Thyroid gland (tissue), 4 donors: Measurements from ENCODE around the gene CIAO2B. TPM values are rescaled to one million over a fixed set of nuclear protein-coding genes. Genes with fewer than 3 reads are reported as not detected.

Experiments
- DNase-seq, 2 donors: peaks; one replicate each; pipeline ENCODE4 v3.0.0-alpha.2; 2019
- H3K27ac ChIP-seq, 3 donors: fragments of 200-600 bp; sonication (generic); 1 replicate in 2 of 3; 2 replicates in 1 of 3; pipeline ENCODE4 v1.5.1; 2016 to 2019; ENCODE audit warnings: mild to moderate bottlenecking in 1 of 3, moderate library complexity in 1 of 3
- H3K27me3 ChIP-seq: fragments of 200-600 bp; sonication (generic); one replicate; pipeline ENCODE4 v1.5.1; 2019
- H3K36me3 ChIP-seq, 2 donors: fragments of 200-600 bp; sonication (generic); one replicate each; pipeline ENCODE4 v1.5.1; 2016 to 2019
- H3K4me1 ChIP-seq, 2 donors: fragments of 200-600 bp; sonication (generic); one replicate each; pipeline ENCODE4 v1.5.1; 2017 to 2019
- H3K4me3 ChIP-seq, 3 donors: fragments of 200-600 bp; sonication (generic); replicated peaks in 1 of 3; 1 replicate in 2 of 3; 2 replicates in 1 of 3; pipeline ENCODE4 v1.5.1; 2016; ENCODE audit warnings: mild to moderate bottlenecking in 1 of 3
- H3K9me3 ChIP-seq: fragments of 200-600 bp; sonication (generic); one replicate; pipeline ENCODE4 v1.5.1; 2017
- POLR2A ChIP-seq, 2 donors: fragments of 450-650 bp; IDR thresholded peaks; one replicate each; pipeline ENCODE4 v1.6.1; 2017; ENCODE audit warnings: antibody characterized with exemption in 2 of 2, mild to moderate bottlenecking in 2 of 2, moderate library complexity in 1 of 2
- WGBS, 2 donors: methylation state at CpG; one replicate each; pipeline ENCODE4 v1.1.5; 2017; 5-methylcytosine and 5-hydroxymethylcytosine counted together
- intact Hi-C: fragments of 100-400 bp; cut with DNase I; formaldehyde crosslinking; loops from one replicate; pipeline ENCODE4 v1.15.1; 2023
- total RNA-seq, 4 donors: library from RNA; depleted of rRNA; stranded (reverse); fragments of >200 nt; gene quantifications; one replicate each; pipeline ENCODE4 v1.2.3, GENCODE V29; 2016
- TF ChIP-seq, protein P1 (sequence below), 6 experiments: fragments of 200-600 bp in 3 of 6; fragments of 450-650 bp in 3 of 6; sonication (generic) in 3 of 6; IDR thresholded peaks; one replicate each; pipeline ENCODE4 v1.5.1; 2016 to 2019; ENCODE audit warnings: antibody characterized with exemption in 6 of 6, mild to moderate bottlenecking in 2 of 6, inconsistent platforms in 1 of 6, moderate library complexity in 1 of 6

The CIAO2B gene
- total RNA-seq, result 100 to 1,000 TPM in 1 of 4 donors, 10 to 100 TPM in 3; 29.4 to 113 (median 48.3) TPM

DNA sequence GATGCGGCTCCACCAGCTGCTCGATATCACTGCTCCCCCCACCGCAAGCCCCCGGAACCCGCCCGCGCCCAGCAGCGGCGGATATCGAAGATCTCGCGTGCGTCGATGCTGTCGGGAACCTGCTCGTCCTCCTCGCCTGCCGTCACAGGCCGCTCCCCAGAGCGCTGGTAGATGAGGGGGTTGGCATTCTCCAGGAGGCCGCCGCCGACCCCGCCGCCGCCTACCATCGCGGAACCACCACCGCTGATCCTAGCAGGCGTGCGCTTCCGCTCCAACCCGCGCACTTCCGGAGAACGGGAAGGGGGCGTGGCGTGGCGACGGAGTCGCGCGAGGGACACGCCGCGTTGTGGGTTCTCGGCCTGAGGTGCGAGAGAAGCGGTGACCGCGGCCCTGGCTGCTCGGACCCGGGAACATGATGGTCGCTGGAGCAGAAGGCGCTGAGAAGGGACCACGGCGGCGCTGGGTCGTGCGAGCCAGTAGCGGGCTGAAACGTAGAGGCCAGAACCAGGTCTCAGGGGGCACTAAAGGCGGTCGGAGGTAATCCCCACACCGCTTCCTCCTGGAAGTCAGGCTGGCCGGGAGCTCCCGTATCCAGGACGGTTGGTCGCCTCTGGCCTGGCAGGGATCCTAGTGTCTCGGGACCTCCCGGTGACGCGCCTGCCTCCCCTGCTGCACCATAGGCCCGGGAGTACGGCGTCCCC, at the start of gene CIAO2B:
Gene CIAO2B (minus strand): TSS at position 265 of the 701 bp plus-strand sequence. CDS start 38 bp downstream, at position 227.
- intact Hi-C loops, result no loop called here
- 1% methylated on average over 13 to 15 of the region's 76 CpGs for WGBS, 2 donors

DNA sequence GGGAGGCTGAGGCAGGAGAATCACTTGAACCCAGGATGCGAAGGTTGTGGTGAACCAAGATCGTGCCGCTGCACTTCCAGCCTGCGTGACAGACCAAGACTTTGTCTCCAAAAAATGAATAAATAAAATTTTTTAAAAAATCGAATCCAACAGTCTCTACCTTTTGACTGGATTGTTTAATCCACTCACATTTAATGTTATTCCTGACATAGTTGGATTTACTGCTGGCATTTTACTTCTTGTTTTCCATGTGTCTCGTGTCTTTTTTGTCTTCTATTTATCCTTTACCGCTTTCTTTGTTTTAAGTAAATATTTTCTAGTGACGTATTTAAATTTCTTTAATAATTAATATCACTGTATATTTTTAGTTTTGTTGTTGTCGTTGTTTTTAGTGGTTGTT, 48.8 kb upstream of the CIAO2B start:
- no peaks in the 10 kb centered on the region for H3K27me3 ChIP-seq
- H3K36me3 ChIP-seq, result no peaks in the 10 kb centered on the region
- no peak overlapping the region for H3K27ac ChIP-seq
- DNase-seq, result no peak
- no peak overlapping the region for H3K4me3 ChIP-seq
- intact Hi-C loops, result no loop called here
- no peak for TF ChIP-seq POLR2A (IDR thresholded peaks at IDR 0.05)
- TF ChIP-seq, protein P1, sequence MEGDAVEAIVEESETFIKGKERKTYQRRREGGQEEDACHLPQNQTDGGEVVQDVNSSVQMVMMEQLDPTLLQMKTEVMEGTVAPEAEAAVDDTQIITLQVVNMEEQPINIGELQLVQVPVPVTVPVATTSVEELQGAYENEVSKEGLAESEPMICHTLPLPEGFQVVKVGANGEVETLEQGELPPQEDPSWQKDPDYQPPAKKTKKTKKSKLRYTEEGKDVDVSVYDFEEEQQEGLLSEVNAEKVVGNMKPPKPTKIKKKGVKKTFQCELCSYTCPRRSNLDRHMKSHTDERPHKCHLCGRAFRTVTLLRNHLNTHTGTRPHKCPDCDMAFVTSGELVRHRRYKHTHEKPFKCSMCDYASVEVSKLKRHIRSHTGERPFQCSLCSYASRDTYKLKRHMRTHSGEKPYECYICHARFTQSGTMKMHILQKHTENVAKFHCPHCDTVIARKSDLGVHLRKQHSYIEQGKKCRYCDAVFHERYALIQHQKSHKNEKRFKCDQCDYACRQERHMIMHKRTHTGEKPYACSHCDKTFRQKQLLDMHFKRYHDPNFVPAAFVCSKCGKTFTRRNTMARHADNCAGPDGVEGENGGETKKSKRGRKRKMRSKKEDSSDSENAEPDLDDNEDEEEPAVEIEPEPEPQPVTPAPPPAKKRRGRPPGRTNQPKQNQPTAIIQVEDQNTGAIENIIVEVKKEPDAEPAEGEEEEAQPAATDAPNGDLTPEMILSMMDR (IDR thresholded peaks at IDR 0.05), result no peak
- H3K9me3 ChIP-seq, result no peaks in the 10 kb centered on the region
- peaks cover 2 to 4% of the 10 kb centered on the region in 2 donors for H3K4me1 ChIP-seq
- WGBS, 2 donors, result 96 to 97% methylated on average over 9 of the region's 9 CpGs

More for the DNA sequence above, at the start of gene CIAO2B:
- TF ChIP-seq, protein P1 (IDR thresholded peaks at IDR 0.05), result no peak
- peak in 1 of 2 donors; percentile 82 for TF ChIP-seq POLR2A (IDR thresholded peaks at IDR 0.05)
- Histone ChIP-seq H3K36me3 (peaks cover 5 to 10% of the 10 kb centered on the region in 2 donors), H3K9me3 (no peaks in the 10 kb centered on the region), H3K27ac (peak within 1 kb of the TSS; percentile 88 to 94 (median 94)), H3K4me1 (peaks cover 21 to 25% of the 10 kb centered on the region in 2 donors), H3K4me3 (peak within 1 kb of the TSS; percentile 81 to 94 (median 93)), H3K27me3 (no peaks in the 10 kb centered on the region)
- DNase-seq, result peak; percentile 86 to 90

DNA sequence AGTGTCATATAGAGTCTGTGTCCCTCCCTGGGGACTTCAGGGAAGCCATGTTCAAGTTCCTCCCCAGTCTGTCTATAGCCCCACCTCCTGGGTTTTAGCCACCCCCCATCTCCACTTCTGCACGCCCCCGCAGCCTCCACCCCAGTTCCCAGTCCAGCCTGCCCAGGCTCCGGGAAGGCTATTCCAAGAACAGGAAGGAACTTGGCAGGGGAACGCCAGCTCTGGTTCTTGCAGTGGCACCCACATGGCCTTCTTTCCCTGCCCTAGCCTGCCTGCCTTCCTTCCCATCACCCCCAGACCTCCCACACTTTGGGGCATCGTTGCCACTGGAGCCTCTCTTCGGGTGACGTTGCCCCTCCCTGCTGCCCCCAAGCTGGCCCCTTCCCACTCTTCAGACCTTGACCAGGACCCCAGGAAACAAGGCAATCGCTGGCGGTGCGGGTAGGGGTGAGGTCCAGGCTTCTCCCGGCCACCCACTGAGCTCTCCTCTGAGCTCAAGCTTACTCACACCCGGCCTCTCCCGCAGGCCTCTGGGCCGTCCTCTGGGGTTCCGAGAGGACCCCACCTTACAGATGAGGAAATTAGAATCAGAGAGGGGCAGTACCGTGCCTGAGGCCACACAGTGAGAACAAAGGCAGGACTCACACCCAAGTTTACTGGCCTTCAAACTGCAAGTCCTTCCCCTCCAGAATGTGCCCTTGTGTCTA, 45.0 kb upstream of the CIAO2B start:
- Histone ChIP-seq H3K27ac (peak overlapping the region in 1 of 3 donors; percentile 30), H3K9me3 (no peaks in the 10 kb centered on the region), H3K27me3 (no peaks in the 10 kb centered on the region), H3K36me3 (no peaks in the 10 kb centered on the region), H3K4me1 (peaks cover 0 to 14% of the 10 kb centered on the region in 2 donors), H3K4me3 (no peak overlapping the region)
- TF ChIP-seq, protein P1 (IDR thresholded peaks at IDR 0.05), result no peak
- peak in 1 of 2 donors; percentile 19 for DNase-seq
- intact Hi-C loops, result loop anchor here (2.0 to 10.0 kb wide), 2 partner anchors 176 to 206 kb away; partner anchors contain the start of gene MATCAP1
- 68 to 69% methylated on average over 15 to 16 of the region's 16 CpGs for WGBS, 2 donors

DNA sequence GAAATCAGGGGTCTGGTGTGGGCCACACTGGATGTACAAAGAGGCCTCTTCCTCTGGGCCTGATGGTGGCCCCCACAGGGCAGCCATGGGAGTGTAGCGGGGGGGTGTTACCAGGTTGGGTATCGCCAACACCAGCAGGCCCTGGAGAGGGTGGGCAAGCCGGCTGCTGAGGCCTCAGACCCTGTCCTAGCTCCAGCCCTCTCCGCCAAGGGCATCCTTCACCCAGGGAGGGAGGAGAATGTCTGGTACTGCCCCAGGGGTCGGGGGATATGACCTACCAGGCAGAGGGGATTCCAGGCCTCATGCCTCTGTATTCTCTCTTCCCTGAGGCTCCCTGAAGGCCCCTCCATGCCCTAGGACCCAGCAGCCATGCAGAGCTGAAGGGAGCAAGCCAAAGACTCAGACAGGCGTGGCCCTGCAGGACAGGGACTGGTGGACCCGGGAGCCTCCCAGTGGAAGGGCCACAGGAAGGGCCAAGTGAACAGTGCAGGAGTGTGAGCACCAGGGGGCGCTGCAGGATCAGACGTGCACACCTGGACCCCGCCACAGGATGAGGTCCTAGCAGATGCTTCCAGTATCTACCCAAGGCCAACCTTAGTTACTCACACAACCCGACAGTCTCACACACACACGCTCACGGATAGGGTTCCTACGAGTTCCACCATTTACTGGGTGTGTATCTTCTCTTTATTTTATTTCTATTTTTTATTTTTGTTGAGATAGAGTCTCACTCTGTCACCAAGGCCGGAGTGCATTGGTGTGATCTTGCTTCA, 43.3 kb upstream of the CIAO2B start:
- Histone ChIP-seq H3K4me1 (peaks cover 0 to 14% of the 10 kb centered on the region in 2 donors), H3K36me3 (no peaks in the 10 kb centered on the region), H3K27ac (peak overlapping the region in 1 of 3 donors; percentile 45), H3K4me3 (no peak overlapping the region), H3K9me3 (no peaks in the 10 kb centered on the region), H3K27me3 (no peaks in the 10 kb centered on the region)
- no peak for TF ChIP-seq POLR2A (IDR thresholded peaks at IDR 0.05)
- TF ChIP-seq, protein P1 (IDR thresholded peaks at IDR 0.05), result peak; percentile 81 to 98 (median 96)
- intact Hi-C loops, result loop anchor here (2.0 to 10.0 kb wide), 2 partner anchors 177 to 207 kb away; partner anchors contain the start of gene MATCAP1
- DNase-seq, result peak; percentile 86 to 90
- 29 to 33% methylated on average over 13 to 15 of the region's 15 CpGs for WGBS, 2 donors
